Ovary (tissue), 9 donors: Measurements from ENCODE around the gene CTNNA3. TPM values are rescaled to one million over a fixed set of nuclear protein-coding genes. Genes with fewer than 3 reads are reported as not detected.

Source experiments
- DNase-seq, 5 donors: peaks; one replicate each; pipeline ENCODE4 v3.0.0-alpha.2; 2019 to 2020
- H3K27ac ChIP-seq, 2 donors: fragments of 200-600 bp; one replicate each; pipeline versions ENCODE4 v1.5.1 to v1.8.0; 2019 to 2022
- H3K27me3 ChIP-seq: fragments of 200-600 bp; one replicate; pipeline ENCODE4 v1.8.0; 2022
- H3K36me3 ChIP-seq: fragments of 200-600 bp; sonication (generic); one replicate; pipeline ENCODE4 v1.5.1; 2019
- H3K4me1 ChIP-seq: one replicate; pipeline ENCODE4 v1.8.1; 2013; ENCODE audit warnings: mild to moderate bottlenecking, moderate library complexity; ENCODE audit not compliant: insufficient read depth
- H3K4me3 ChIP-seq: fragments of 200-600 bp; sonication (generic); one replicate; pipeline ENCODE4 v1.5.1; 2017
- H3K9me3 ChIP-seq, 2 donors: fragments of 200-600 bp in 1 of 2; sonication (generic) in 1 of 2; one replicate each; pipeline versions ENCODE4 v1.5.1 to v1.8.1; 2013 to 2019; ENCODE audit warnings: mild to moderate bottlenecking in 1 of 2, moderate library complexity in 1 of 2
- EP300 ChIP-seq: sonication (generic); formaldehyde crosslinking; IDR thresholded peaks from one replicate; pipeline ENCODE4 v1.6.1; 2017; ENCODE audit warnings: antibody characterized with exemption
- POLR2A ChIP-seq: fragments of 450-650 bp; IDR thresholded peaks from one replicate; pipeline ENCODE4 v1.6.1; 2017; ENCODE audit warnings: antibody characterized with exemption, mild to moderate bottlenecking, moderate library complexity
- WGBS, 3 donors: extraction: QIAGEN DNeasy Blood & Tissue Kit in 1 of 3; methylation state at CpG; one replicate each; pipeline versions ENCODE4 v1.1.5 to v1.1.7; 2013 to 2017; 5-methylcytosine and 5-hydroxymethylcytosine counted together
- intact Hi-C, 4 donors: fragments of 100-400 bp; cut with DNase I; formaldehyde crosslinking; loops; one replicate each; pipeline versions ENCODE4 v1.11.0 to v1.15.1; 2022 to 2023
- polyA plus RNA-seq, 2 donors: library from polyadenylated mRNA; stranded (reverse); fragments of 200-250 nt in 1 of 2; fragments of 350-450 nt in 1 of 2; fragmentation: Illumina TruSeq in 1 of 2; extraction: RNeasy Lipid Tissue Mini Kit (QIAGEN cat#74804) in 1 of 2; gene quantifications; one replicate each; pipeline ENCODE4 v1.2.3, GENCODE V29; 2013 to 2014
- total RNA-seq, 7 donors: library from RNA; depleted of rRNA in 2 of 7; stranded (reverse); fragments of >200 nt in 2 of 7; fragmentation: NEBNext Ultra II Directional in 3 of 7; extraction: Animal tissue kit (Norgen Biotek cat#: 25700) in 3 of 7; gene quantifications; one replicate each; pipeline versions ENCODE4 v1.1.0 to v1.2.4, GENCODE V29; 2016 to 2023
- TF ChIP-seq, protein P1 (sequence below), 3 donors: fragments of 450-650 bp in 2 of 3; fragments of 200-600 bp in 1 of 3; IDR thresholded peaks; one replicate each; pipeline versions ENCODE4 v1.5.1 to v1.8.0; 2016 to 2022; ENCODE audit warnings: antibody characterized with exemption in 3 of 3, mild to moderate bottlenecking in 1 of 3
- donor health status: DM: no; HTN: no; CAD: no; lungs with moderate emphysema.
- donor health status: DM: no; HTN: no; CAD: no.
- donor health status: Bipolar disorder and iron deficiency.
- donor health status: DM: yes; HTN: yes; CAD: no.
- donor health status: DM: no; HTN: no; CAD: no.
- donor health status: DM: yes; HTN: yes; CAD: no.

The CTNNA3 gene
- total and polyA plus RNA-seq, 9 donors = 1.9 to 9.7 (median 4.0) TPM

DNA sequence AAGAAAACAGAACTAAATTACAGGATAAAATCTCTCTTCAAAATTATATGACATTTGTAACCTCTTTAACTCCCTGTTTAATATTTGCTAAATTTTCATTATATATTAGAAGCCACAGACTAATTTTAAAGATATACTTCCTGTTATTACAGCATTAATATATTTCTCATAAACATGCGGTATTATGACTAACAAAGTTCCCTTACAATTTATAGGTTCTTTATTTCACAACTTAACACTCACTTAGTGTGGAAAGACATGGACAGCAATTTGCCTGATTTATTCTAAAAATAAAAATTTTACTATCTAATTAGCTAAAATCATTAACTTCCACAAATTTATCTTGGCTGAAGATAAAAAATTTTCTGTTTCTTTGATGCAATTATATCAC, 29.0 kb downstream of the CTNNA3 start:
- 86 to 96% (median 96%) methylated on average over 1 of the region's 1 CpG for whole genome bisulfite sequencing, 3 donors
- H3K9me3 ChIP-seq = no peaks in the 10 kb centered on the region
- DNase-seq = no peak
- no peak overlapping the region for H3K27ac ChIP-seq
- TF ChIP-seq, protein P1, sequence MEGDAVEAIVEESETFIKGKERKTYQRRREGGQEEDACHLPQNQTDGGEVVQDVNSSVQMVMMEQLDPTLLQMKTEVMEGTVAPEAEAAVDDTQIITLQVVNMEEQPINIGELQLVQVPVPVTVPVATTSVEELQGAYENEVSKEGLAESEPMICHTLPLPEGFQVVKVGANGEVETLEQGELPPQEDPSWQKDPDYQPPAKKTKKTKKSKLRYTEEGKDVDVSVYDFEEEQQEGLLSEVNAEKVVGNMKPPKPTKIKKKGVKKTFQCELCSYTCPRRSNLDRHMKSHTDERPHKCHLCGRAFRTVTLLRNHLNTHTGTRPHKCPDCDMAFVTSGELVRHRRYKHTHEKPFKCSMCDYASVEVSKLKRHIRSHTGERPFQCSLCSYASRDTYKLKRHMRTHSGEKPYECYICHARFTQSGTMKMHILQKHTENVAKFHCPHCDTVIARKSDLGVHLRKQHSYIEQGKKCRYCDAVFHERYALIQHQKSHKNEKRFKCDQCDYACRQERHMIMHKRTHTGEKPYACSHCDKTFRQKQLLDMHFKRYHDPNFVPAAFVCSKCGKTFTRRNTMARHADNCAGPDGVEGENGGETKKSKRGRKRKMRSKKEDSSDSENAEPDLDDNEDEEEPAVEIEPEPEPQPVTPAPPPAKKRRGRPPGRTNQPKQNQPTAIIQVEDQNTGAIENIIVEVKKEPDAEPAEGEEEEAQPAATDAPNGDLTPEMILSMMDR (IDR thresholded peaks at IDR 0.05) = no peak
- TF ChIP-seq EP300 (no peak), POLR2A (no peak)
- no peaks in the 10 kb centered on the region for H3K4me1 ChIP-seq
- no peak overlapping the region for H3K4me3 ChIP-seq
- no peaks in the 10 kb centered on the region for H3K36me3 ChIP-seq
- intact Hi-C loops = loop anchor here in 3 of 4 donors (10.0 kb wide), 1 partner anchor 108 kb away; no protein-coding TSS in a partner anchor
- H3K27me3 ChIP-seq = no peaks in the 10 kb centered on the region

DNA sequence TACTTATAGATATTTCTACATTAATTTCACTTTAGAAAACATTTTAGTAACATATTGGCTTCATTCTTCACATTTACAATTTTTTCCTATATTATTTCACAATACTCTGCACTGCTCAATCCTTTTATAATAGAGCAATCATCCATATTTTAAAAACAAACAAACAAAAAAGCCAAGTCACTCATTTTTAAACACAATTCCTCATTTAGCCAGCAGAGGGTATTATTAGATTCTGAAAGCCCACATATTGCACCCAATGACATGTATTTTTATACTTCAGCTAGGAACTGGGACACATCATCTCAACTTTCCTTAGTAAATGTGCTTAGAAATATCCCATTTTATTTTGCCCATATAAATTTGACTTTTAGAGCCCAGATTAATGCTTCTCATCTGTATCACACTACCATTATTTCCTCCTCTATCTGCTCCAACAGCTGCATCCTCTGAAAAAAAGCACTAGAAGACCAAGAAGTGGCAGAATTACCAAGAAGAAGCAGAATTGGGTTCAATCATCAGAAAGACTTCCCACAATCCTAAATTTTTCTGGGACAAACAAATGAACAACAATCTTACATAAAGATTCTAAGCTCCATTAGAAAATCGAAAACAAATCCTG, 29.5 kb downstream of the CTNNA3 start:
- no peaks in the 10 kb centered on the region for H3K36me3 ChIP-seq
- 88 to 95% (median 90%) methylated on average over 1 of the region's 1 CpG for WGBS, 3 donors
- no peaks in the 10 kb centered on the region for H3K9me3 ChIP-seq
- no peaks in the 10 kb centered on the region for H3K27me3 ChIP-seq
- DNase-seq = no peak
- TF ChIP-seq, protein P1 (IDR thresholded peaks at IDR 0.05) = no peak
- TF ChIP-seq EP300 (no peak), POLR2A (no peak)
- intact Hi-C loops = loop anchor here in 3 of 4 donors (10.0 kb wide), 1 partner anchor 108 kb away; no protein-coding TSS in a partner anchor
- no peaks in the 10 kb centered on the region for H3K4me1 ChIP-seq
- no peak overlapping the region for H3K4me3 ChIP-seq
- H3K27ac ChIP-seq = no peak overlapping the region

GRCh38 chr10:67665491-67665890, 30.5 kb downstream of the CTNNA3 start:
- TF ChIP-seq EP300 (no peak), POLR2A (no peak)
- TF ChIP-seq, protein P1 (IDR thresholded peaks at IDR 0.05) = no peak
- H3K36me3 ChIP-seq = no peaks in the 10 kb centered on the region
- intact Hi-C loops = loop anchor here in 3 of 4 donors (10.0 kb wide), 1 partner anchor 109 kb away; no protein-coding TSS in a partner anchor
- H3K27me3 ChIP-seq = no peaks in the 10 kb centered on the region
- no peak for DNase-seq
- no peak overlapping the region for H3K27ac ChIP-seq
- no peaks in the 10 kb centered on the region for H3K4me1 ChIP-seq
- H3K4me3 ChIP-seq = no peak overlapping the region
- H3K9me3 ChIP-seq = no peaks in the 10 kb centered on the region

DNA sequence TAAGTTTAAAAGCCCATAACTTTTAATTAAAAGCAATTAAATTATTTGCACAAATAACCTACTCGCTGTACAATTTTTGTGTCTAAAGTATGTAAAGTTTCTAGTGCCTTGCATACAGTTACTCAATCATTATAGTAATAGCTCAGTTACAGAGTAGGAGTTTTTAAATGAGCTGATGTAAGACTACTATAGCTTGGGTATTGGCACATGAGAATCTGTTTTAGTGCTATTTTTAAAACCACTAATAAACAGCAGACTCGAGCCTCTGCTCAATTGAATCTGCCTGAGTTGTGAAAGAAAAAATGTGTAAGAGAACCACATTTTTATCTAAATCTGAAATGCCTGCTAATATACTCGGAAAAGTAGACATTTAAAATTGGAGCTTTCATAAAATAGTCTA, 31.1 kb downstream of the CTNNA3 start:
- intact Hi-C loops = loop anchor here in 3 of 4 donors (10.0 kb wide), 1 partner anchor 110 kb away; no protein-coding TSS in a partner anchor
- WGBS, 3 donors = 43 to 49% (median 43%) methylated on average over 3 of the region's 3 CpGs
- Histone ChIP-seq H3K4me3 (no peak overlapping the region), H3K9me3 (no peaks in the 10 kb centered on the region), H3K27me3 (no peaks in the 10 kb centered on the region), H3K27ac (no peak overlapping the region), H3K4me1 (no peaks in the 10 kb centered on the region), H3K36me3 (no peaks in the 10 kb centered on the region)
- DNase-seq = no peak
- TF ChIP-seq POLR2A (no peak), EP300 (no peak)
- TF ChIP-seq, protein P1 (IDR thresholded peaks at IDR 0.05) = no peak
